WTC11 (cell line): Measurements from ENCODE around the gene CEP135. TPM values are rescaled to one million over a fixed set of nuclear protein-coding genes. Genes with fewer than 3 reads are reported as not detected.

Experiments used
- ATAC-seq: fragments of 200-7000 bp; cut with Tn5 transposase; 2 replicates; pipeline ENCODE4 v1.10.0; 2021; ENCODE audit warnings: mild to moderate bottlenecking, moderate library complexity
- CTCF ChIA-PET: fragments of 300-600 bp; sonication (Branson Sonifier 250); formaldehyde crosslinking; loops from one replicate; lab custom pipeline; 2021; ENCODE audit warnings: antibody characterized with exemption; lab: Charles Lee
- POLR2A ChIA-PET: fragments of 350-600 bp; sonication (Branson Sonifier 250); formaldehyde crosslinking; loops from one replicate; lab custom pipeline; 2021; ENCODE audit warnings: antibody characterized with exemption; lab: Charles Lee
- DNase-seq: peaks from one replicate; pipeline ENCODE4 v3.0.0; 2021; ENCODE audit warnings: low spot score
- H3K27ac Mint-ChIP-seq: 2 replicates; pipeline ENCODE4 v1.8.0; 2021; ENCODE audit warnings: mixed read lengths
- H3K27me3 Mint-ChIP-seq: 2 replicates; pipeline ENCODE4 v1.8.0; 2021; ENCODE audit warnings: low read depth, mild to moderate bottlenecking, moderate library complexity, mixed read lengths
- H3K36me3 Mint-ChIP-seq: 2 replicates; pipeline ENCODE4 v1.8.0; 2021; ENCODE audit warnings: mixed read lengths
- H3K4me1 Mint-ChIP-seq: 2 replicates; pipeline ENCODE4 v1.8.0; 2022; ENCODE audit warnings: mixed read lengths
- H3K4me3 Mint-ChIP-seq: 2 replicates; pipeline ENCODE4 v1.8.0; 2021; ENCODE audit warnings: mild to moderate bottlenecking, moderate library complexity, mixed read lengths
- H3K9me3 Mint-ChIP-seq: 2 replicates; pipeline ENCODE4 v1.8.0; 2021; ENCODE audit warnings: mixed read lengths
- EMX1 ChIP-seq: fragments of 250-450 bp; sonication (Bioruptor Pico); IDR thresholded peaks from 2 replicates; pipeline ENCODE4 v1.8.0; 2021; ENCODE audit warnings: mild to moderate bottlenecking
- ETV6 ChIP-seq: sonication (generic); formaldehyde crosslinking; IDR thresholded peaks from 2 replicates; pipeline ENCODE4 v1.8.1; 2022; ENCODE audit warnings: mild to moderate bottlenecking, missing genetic modification reagents
- GRHL2 ChIP-seq: fragments of 250-450 bp; sonication (Bioruptor Pico); IDR thresholded peaks from 2 replicates; pipeline ENCODE4 v1.8.0; 2022; ENCODE audit warnings: mild to moderate bottlenecking, moderate library complexity; ENCODE audit not compliant: insufficient replicate concordance, severe bottlenecking
- MLX ChIP-seq: sonication (generic); formaldehyde crosslinking; IDR thresholded peaks from 2 replicates; pipeline ENCODE4 v1.8.1; 2023; ENCODE audit warnings: mild to moderate bottlenecking, missing genetic modification reagents, moderate library complexity
- NFE2L1 ChIP-seq: sonication (generic); formaldehyde crosslinking; IDR thresholded peaks from 2 replicates; pipeline ENCODE4 v1.8.1; 2023; ENCODE audit warnings: missing genetic modification reagents
- SMAD3 ChIP-seq: sonication (generic); formaldehyde crosslinking; IDR thresholded peaks from 2 replicates; pipeline ENCODE4 v1.8.0; 2022; ENCODE audit warnings: missing genetic modification reagents, mild to moderate bottlenecking, borderline replicate concordance
- SOX15 ChIP-seq: fragments of 250-450 bp; sonication (Bioruptor Pico); IDR thresholded peaks from 2 replicates; pipeline ENCODE4 v1.9.0; 2021; ENCODE audit warnings: mild to moderate bottlenecking
- TCF7 ChIP-seq: sonication (generic); formaldehyde crosslinking; IDR thresholded peaks from 2 replicates; pipeline ENCODE4 v1.8.0; 2022; ENCODE audit warnings: mild to moderate bottlenecking, low read depth, missing genetic modification reagents, moderate library complexity
- ZBTB21 ChIP-seq: sonication (generic); formaldehyde crosslinking; IDR thresholded peaks from 2 replicates; pipeline ENCODE4 v1.8.1; 2023; ENCODE audit warnings: mild to moderate bottlenecking, missing genetic modification reagents, borderline replicate concordance
- ZMAT4 ChIP-seq: fragments of 250-450 bp; sonication (Bioruptor Pico); IDR thresholded peaks from 2 replicates; pipeline ENCODE4 v1.9.0; 2021; ENCODE audit warnings: mild to moderate bottlenecking
- ZNF396 ChIP-seq: fragments of 250-450 bp; sonication (Bioruptor Pico); IDR thresholded peaks from 2 replicates; pipeline ENCODE4 v1.8.0; 2021; ENCODE audit warnings: mild to moderate bottlenecking, moderate library complexity, borderline replicate concordance
- ZNF423 ChIP-seq: fragments of 250-450 bp; sonication (Bioruptor Pico); IDR thresholded peaks from 2 replicates; pipeline ENCODE4 v2.1.2; 2022; ENCODE audit warnings: mild to moderate bottlenecking, moderate library complexity
- ZNF671 ChIP-seq: fragments of 250-450 bp; sonication (Bioruptor Pico); IDR thresholded peaks from 2 replicates; pipeline ENCODE4 v1.8.0; 2021; ENCODE audit warnings: mild to moderate bottlenecking
- total RNA-seq: library from RNA; stranded (reverse); gene quantifications from 3 replicates; pipeline ENCODE4 v1.2.3, GENCODE V29; 2021
- TF ChIP-seq, protein P1 (sequence below): sonication (generic); formaldehyde crosslinking; IDR thresholded peaks from 2 replicates; pipeline ENCODE4 v1.8.1; 2023; ENCODE audit warnings: mild to moderate bottlenecking, missing genetic modification reagents
- TF ChIP-seq, protein P2 (sequence below): sonication (generic); formaldehyde crosslinking; conservative IDR thresholded peaks from 2 replicates; pipeline ENCODE4 v1.8.1; 2022; ENCODE audit warnings: mild to moderate bottlenecking, missing genetic modification reagents
- TF ChIP-seq, protein P3 (sequence below): sonication (generic); formaldehyde crosslinking; IDR thresholded peaks from 2 replicates; pipeline ENCODE4 v1.8.1; 2023; ENCODE audit warnings: mild to moderate bottlenecking, missing genetic modification reagents, moderate library complexity
- TF ChIP-seq, protein P4 (sequence below): fragments of 200-600 bp; IDR thresholded peaks from 2 replicates; pipeline ENCODE4 v1.8.0; 2022; ENCODE audit warnings: antibody characterized with exemption
- TF ChIP-seq, protein P5 (sequence below): sonication (generic); formaldehyde crosslinking; conservative IDR thresholded peaks from 2 replicates; pipeline ENCODE4 v1.8.1; 2023; ENCODE audit warnings: mild to moderate bottlenecking, low read depth, missing genetic modification reagents, moderate library complexity
- TF ChIP-seq, protein P6 (sequence below): sonication (generic); formaldehyde crosslinking; IDR thresholded peaks from 2 replicates; pipeline ENCODE4 v1.8.0; 2022; ENCODE audit warnings: mild to moderate bottlenecking, missing genetic modification reagents

The CEP135 gene
- total RNA-seq, 1 experiment from 2014 or later: 13.6 TPM

- TF ChIP-seq, protein P1, sequence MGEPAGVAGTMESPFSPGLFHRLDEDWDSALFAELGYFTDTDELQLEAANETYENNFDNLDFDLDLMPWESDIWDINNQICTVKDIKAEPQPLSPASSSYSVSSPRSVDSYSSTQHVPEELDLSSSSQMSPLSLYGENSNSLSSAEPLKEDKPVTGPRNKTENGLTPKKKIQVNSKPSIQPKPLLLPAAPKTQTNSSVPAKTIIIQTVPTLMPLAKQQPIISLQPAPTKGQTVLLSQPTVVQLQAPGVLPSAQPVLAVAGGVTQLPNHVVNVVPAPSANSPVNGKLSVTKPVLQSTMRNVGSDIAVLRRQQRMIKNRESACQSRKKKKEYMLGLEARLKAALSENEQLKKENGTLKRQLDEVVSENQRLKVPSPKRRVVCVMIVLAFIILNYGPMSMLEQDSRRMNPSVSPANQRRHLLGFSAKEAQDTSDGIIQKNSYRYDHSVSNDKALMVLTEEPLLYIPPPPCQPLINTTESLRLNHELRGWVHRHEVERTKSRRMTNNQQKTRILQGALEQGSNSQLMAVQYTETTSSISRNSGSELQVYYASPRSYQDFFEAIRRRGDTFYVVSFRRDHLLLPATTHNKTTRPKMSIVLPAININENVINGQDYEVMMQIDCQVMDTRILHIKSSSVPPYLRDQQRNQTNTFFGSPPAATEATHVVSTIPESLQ (CRISPR knock-in tag): no peak
These were observed 1.4 kb upstream of the CEP135 start (continued) for GRCh38 chr4:55947254-55947882.

DNA sequence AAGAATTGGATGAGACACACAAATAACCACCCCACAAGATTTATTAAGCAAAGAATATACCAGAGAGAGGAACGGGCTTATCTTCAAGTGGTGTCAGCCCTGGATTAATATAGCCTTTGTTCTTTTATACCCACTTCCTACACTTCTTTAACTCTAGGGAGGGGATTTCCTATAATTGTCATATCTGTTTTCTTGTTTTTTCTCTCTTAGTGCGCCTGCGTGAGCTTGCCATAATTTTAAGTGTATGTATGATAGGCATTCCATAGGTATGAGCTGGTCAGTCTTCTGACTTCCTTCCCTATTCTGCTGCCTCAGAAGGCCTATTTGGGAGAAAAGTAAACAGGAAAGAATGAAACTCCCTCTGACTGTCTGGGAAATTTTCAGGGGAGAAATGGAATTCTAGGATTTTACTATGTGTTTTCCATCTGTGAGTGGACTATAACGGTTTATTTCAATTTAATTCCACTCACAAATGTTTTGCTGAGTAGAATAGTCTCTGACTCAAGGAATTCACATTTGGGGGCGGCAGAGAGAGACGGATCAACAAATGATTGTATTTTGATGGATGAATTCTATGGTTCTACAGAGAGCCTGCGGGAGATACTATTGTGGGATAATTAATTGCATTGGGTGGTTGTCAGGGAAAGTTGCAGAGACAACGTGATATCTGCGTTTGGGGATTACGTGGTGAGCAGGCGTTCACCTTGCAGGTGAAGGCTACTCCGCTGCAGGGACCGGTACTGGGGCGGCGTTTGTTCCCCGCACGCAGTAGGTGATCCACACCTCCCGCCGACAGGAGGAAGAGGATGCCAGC, 626 bp upstream of the CEP135 start:
- Mint-ChIP-seq H3K4me1 (peaks cover 37% of the 10 kb centered on the region), H3K4me3 (peak overlapping the region; percentile 85), H3K36me3 (peaks cover 5% of the 10 kb centered on the region; the same call in 1 of the 2 replicates), H3K27ac (peak overlapping the region; percentile 14; the same call in 1 of the 2 replicates), H3K27me3 (no peaks in the 10 kb centered on the region), H3K9me3 (0 out of 2 replicates have a peak, but pooled peaks cover 4% of the 10 kb centered on the region)
- POLR2A ChIA-PET: interaction anchor here (0.6 to 1.4 kb wide), 4 partner anchors 101 to 815 kb away, joined by 3 to 6 read pairs (median 4); partner anchors contain the start of gene AASDH
- no peak for ATAC-seq
- no peak for DNase-seq
- TF ChIP-seq ZNF423 (CRISPR knock-in tag) (peak; percentile 73), NFE2L1 (CRISPR knock-in tag) (peak; percentile 7), ZMAT4 (CRISPR knock-in tag) (no peak), MLX (CRISPR knock-in tag) (no peak)
- TF ChIP-seq, protein P2, sequence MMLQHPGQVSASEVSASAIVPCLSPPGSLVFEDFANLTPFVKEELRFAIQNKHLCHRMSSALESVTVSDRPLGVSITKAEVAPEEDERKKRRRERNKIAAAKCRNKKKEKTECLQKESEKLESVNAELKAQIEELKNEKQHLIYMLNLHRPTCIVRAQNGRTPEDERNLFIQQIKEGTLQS: no peak
- TF ChIP-seq, protein P3, sequence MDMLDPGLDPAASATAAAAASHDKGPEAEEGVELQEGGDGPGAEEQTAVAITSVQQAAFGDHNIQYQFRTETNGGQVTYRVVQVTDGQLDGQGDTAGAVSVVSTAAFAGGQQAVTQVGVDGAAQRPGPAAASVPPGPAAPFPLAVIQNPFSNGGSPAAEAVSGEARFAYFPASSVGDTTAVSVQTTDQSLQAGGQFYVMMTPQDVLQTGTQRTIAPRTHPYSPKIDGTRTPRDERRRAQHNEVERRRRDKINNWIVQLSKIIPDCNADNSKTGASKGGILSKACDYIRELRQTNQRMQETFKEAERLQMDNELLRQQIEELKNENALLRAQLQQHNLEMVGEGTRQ (CRISPR knock-in tag): no peak
- TF ChIP-seq, protein P4, sequence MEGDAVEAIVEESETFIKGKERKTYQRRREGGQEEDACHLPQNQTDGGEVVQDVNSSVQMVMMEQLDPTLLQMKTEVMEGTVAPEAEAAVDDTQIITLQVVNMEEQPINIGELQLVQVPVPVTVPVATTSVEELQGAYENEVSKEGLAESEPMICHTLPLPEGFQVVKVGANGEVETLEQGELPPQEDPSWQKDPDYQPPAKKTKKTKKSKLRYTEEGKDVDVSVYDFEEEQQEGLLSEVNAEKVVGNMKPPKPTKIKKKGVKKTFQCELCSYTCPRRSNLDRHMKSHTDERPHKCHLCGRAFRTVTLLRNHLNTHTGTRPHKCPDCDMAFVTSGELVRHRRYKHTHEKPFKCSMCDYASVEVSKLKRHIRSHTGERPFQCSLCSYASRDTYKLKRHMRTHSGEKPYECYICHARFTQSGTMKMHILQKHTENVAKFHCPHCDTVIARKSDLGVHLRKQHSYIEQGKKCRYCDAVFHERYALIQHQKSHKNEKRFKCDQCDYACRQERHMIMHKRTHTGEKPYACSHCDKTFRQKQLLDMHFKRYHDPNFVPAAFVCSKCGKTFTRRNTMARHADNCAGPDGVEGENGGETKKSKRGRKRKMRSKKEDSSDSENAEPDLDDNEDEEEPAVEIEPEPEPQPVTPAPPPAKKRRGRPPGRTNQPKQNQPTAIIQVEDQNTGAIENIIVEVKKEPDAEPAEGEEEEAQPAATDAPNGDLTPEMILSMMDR: no peak
- TF ChIP-seq, protein P5, sequence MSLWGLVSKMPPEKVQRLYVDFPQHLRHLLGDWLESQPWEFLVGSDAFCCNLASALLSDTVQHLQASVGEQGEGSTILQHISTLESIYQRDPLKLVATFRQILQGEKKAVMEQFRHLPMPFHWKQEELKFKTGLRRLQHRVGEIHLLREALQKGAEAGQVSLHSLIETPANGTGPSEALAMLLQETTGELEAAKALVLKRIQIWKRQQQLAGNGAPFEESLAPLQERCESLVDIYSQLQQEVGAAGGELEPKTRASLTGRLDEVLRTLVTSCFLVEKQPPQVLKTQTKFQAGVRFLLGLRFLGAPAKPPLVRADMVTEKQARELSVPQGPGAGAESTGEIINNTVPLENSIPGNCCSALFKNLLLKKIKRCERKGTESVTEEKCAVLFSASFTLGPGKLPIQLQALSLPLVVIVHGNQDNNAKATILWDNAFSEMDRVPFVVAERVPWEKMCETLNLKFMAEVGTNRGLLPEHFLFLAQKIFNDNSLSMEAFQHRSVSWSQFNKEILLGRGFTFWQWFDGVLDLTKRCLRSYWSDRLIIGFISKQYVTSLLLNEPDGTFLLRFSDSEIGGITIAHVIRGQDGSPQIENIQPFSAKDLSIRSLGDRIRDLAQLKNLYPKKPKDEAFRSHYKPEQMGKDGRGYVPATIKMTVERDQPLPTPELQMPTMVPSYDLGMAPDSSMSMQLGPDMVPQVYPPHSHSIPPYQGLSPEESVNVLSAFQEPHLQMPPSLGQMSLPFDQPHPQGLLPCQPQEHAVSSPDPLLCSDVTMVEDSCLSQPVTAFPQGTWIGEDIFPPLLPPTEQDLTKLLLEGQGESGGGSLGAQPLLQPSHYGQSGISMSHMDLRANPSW (CRISPR knock-in tag): no peak
- CTCF ChIA-PET: interaction anchor here (0.5 to 2.1 kb wide), 37 partner anchors 9 to 1221 kb away, joined by 3 to 25 read pairs (median 5); partner anchors contain the start of genes AASDH, PAICS and PPAT

- ChIA-PET CTCF (interaction anchor here (0.6 to 2.1 kb wide), 38 partner anchors 8 to 791 kb away, joined by 3 to 25 read pairs (median 4); partner anchors contain the start of genes AASDH, PAICS and PPAT), POLR2A (interaction anchor here (0.6 to 1.4 kb wide), 5 partner anchors 100 to 487 kb away, joined by 3 to 5 read pairs (median 3); partner anchors contain the start of genes AASDH and PAICS)
- Mint-ChIP-seq H3K27ac (peak overlapping the region; percentile 93), H3K9me3 (0 out of 2 replicates have a peak, but pooled peaks cover 4% of the 10 kb centered on the region), H3K4me3 (peak overlapping the region; percentile 85), H3K36me3 (peaks cover 12% of the 10 kb centered on the region), H3K4me1 (peaks cover 37% of the 10 kb centered on the region), H3K27me3 (no peaks in the 10 kb centered on the region)
- ATAC-seq (no peak), DNase-seq (no peak)
- TF ChIP-seq ZNF396 (CRISPR knock-in tag): no peak
- TF ChIP-seq SOX15 (CRISPR knock-in tag): no peak
- TF ChIP-seq GRHL2: no peak
- TF ChIP-seq TCF7 (CRISPR knock-in tag): no peak
- TF ChIP-seq ZNF671 (CRISPR knock-in tag): no peak
- TF ChIP-seq EMX1 (CRISPR knock-in tag): no peak
- TF ChIP-seq ETV6 (CRISPR knock-in tag): no peak
- TF ChIP-seq ZBTB21 (CRISPR knock-in tag): no peak
- TF ChIP-seq, protein P6, sequence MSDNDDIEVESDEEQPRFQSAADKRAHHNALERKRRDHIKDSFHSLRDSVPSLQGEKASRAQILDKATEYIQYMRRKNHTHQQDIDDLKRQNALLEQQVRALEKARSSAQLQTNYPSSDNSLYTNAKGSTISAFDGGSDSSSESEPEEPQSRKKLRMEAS (CRISPR knock-in tag): no peak
- no peak for TF ChIP-seq SMAD3 (CRISPR knock-in tag)
These were observed 697 bp downstream of the CEP135 start for GRCh38 chr4:55949482-55949802.
